Measurements from ENCODE around the gene FGFR2.

The FGFR2 gene

DNA sequence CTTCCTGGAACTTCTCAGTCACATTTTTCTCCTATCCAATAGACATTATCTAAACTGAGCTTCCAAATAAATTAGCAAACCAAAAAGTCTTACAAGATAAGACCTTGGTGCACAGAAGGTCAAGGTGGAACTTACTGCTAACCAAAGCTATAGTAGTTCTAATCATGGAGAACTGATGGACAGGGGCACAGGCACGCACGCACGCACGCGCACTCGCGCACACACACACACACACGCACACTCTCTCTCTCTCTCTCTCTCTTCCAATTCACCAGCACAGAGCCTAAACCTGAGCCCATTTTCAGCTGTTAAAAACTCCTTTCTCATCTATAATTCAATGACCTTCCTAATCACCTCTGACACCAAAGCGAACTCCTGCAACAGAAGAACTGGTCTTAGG, 7.5 kb downstream of the FGFR2 start:
- H3K4me3 ChIP-seq (ENCODE audit: low read depth, low read length), result no peak overlapping the region
- DNase-seq (ENCODE audit: low read depth), result no peak
- TF ChIP-seq POLR2A (IDR thresholded peaks at IDR 0.05; ENCODE audit: extremely low read depth, insufficient read length) (no peak), MYC (IDR thresholded peaks at IDR 0.05; ENCODE audit: low read depth, low read length) (no peak)
- TF ChIP-seq, protein P1, sequence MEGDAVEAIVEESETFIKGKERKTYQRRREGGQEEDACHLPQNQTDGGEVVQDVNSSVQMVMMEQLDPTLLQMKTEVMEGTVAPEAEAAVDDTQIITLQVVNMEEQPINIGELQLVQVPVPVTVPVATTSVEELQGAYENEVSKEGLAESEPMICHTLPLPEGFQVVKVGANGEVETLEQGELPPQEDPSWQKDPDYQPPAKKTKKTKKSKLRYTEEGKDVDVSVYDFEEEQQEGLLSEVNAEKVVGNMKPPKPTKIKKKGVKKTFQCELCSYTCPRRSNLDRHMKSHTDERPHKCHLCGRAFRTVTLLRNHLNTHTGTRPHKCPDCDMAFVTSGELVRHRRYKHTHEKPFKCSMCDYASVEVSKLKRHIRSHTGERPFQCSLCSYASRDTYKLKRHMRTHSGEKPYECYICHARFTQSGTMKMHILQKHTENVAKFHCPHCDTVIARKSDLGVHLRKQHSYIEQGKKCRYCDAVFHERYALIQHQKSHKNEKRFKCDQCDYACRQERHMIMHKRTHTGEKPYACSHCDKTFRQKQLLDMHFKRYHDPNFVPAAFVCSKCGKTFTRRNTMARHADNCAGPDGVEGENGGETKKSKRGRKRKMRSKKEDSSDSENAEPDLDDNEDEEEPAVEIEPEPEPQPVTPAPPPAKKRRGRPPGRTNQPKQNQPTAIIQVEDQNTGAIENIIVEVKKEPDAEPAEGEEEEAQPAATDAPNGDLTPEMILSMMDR (IDR thresholded peaks at IDR 0.05; ENCODE audit: low read depth, low read length), result no peak
- TF ChIP-seq, protein P2, sequence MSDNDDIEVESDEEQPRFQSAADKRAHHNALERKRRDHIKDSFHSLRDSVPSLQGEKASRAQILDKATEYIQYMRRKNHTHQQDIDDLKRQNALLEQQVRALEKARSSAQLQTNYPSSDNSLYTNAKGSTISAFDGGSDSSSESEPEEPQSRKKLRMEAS (IDR thresholded peaks at IDR 0.05; ENCODE audit: low read depth, low read length), result no peak

DNA sequence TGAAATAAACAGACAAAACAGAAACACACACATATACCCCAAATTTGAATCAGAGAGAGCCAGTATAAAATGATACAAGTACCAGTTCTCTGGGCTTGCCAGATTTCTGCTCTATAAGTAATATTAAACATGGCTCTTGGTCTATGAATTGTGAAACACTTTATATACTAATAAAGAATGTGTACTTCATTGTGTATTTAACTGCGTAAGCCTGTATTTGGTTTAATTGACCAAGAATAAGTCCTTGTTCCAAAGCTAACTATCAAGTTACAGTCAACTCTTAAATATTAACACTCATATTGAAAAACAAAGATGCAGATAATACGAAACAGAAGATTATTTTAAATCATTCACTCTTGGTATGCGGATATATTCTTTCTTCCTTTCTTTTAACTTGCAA, 8.7 kb downstream of the FGFR2 start:
- DNase-seq (ENCODE audit: low read depth), result no peak
- H3K4me3 ChIP-seq (ENCODE audit: low read depth, low read length), result no peak overlapping the region

DNA sequence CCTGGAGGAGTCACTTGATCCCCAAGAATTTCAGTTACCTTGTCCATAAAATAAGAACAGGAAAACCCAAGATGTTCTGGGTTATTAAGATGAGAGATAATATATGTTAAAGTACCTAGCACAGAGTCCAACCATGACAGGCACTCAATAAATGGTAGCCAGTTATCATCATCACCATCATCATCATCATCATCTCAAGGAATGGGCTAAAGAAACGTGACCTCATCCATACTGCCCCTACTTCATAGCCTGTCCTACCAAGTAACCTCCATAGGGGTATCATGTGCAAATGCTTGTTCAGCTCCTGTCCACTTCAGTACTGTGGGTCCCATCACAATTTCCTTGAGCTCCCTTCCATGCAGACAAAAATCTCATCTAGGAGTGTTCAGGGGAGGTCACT, 14.4 kb downstream of the FGFR2 start:
- no peak overlapping the region for H3K4me3 ChIP-seq (ENCODE audit: low read depth, low read length)
- no peak for DNase-seq (ENCODE audit: low read depth)
- TF ChIP-seq POLR2A (IDR thresholded peaks at IDR 0.05; ENCODE audit: extremely low read depth, insufficient read length) (no peak), MYC (IDR thresholded peaks at IDR 0.05; ENCODE audit: low read depth, low read length) (no peak)
- TF ChIP-seq, protein P2 (IDR thresholded peaks at IDR 0.05; ENCODE audit: low read depth, low read length), result no peak
- TF ChIP-seq, protein P1 (IDR thresholded peaks at IDR 0.05; ENCODE audit: low read depth, low read length), result no peak

More for the DNA sequence above, 8.7 kb downstream of the FGFR2 start:
- TF ChIP-seq POLR2A (IDR thresholded peaks at IDR 0.05; ENCODE audit: extremely low read depth, insufficient read length) (no peak), MYC (IDR thresholded peaks at IDR 0.05; ENCODE audit: low read depth, low read length) (no peak)
- TF ChIP-seq, protein P1 (IDR thresholded peaks at IDR 0.05; ENCODE audit: low read depth, low read length), result no peak
- TF ChIP-seq, protein P2 (IDR thresholded peaks at IDR 0.05; ENCODE audit: low read depth, low read length), result no peak

DNA sequence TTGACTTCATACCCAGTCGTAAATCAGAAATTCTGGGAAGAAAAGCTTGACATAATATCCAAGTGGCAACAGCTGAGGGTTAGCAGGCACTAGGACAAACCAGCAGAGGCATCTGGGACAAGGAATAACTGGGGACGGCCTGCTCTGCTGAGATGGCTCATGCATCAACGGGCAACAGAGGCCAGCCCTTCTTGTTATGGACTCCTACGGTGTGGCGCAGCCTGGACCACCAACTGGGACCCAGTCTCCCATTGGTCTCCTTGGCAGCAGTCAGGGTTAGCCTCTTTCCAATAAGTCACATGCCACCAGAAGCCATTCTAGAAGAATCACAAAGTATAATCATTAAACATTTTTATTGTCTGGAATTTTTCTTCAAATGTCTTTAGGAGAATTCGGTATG, 15.0 kb downstream of the FGFR2 start:
- TF ChIP-seq, protein P1 (IDR thresholded peaks at IDR 0.05; ENCODE audit: low read depth, low read length), result no peak
- TF ChIP-seq, protein P2 (IDR thresholded peaks at IDR 0.05; ENCODE audit: low read depth, low read length), result no peak
- TF ChIP-seq POLR2A (IDR thresholded peaks at IDR 0.05; ENCODE audit: extremely low read depth, insufficient read length) (no peak), MYC (IDR thresholded peaks at IDR 0.05; ENCODE audit: low read depth, low read length) (no peak)
- H3K4me3 ChIP-seq (ENCODE audit: low read depth, low read length), result no peak overlapping the region
- DNase-seq (ENCODE audit: low read depth), result no peak

DNA sequence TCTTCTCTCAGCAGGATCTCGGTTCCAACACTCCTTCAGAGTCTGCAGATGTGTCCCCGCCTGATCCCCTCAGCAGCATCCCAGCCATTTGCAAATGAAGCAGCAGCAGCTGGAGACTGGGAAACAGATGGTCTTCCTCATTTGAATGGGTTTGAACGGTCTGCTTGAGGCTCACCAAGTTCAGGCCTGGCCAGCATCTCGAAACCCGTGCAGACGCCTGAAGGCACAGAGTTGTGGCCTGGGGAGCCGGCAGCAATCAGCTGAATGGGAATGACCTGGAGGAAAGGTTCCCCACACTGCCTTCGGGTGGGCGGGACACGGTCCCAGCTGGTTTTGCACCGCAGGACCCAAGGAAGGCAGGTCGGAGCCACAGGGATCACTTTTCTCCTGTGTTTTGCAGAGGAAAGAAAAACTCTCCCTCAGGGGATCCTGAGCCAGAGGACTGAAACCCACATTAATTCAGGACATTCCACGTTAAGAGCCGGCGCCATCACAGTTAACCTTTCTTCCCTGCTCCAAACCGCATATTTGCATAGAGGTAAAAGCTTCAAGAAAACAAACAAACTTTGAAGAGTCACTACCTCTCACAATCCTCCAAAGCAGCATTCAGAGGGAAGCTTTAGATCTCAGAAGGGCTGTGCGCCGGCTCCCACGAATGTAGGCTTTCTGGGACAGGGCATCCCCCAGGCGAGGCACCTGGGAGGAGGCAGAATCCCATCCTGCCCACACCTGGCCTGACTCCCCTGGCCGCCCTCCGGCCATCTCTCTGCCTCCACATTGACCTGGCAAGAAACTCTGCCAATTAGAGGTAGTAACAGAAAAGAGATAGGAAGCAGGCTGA, 17.7 kb downstream of the FGFR2 start:
- no peak for TF ChIP-seq POLR2A (IDR thresholded peaks at IDR 0.05; ENCODE audit: extremely low read depth, insufficient read length)
- no peak for TF ChIP-seq MYC (IDR thresholded peaks at IDR 0.05; ENCODE audit: low read depth, low read length)
- TF ChIP-seq, protein P1 (IDR thresholded peaks at IDR 0.05; ENCODE audit: low read depth, low read length), result no peak
- TF ChIP-seq, protein P2 (IDR thresholded peaks at IDR 0.05; ENCODE audit: low read depth, low read length), result no peak
- H3K4me3 ChIP-seq (ENCODE audit: low read depth, low read length), result no peak overlapping the region
- no peak for DNase-seq (ENCODE audit: low read depth)

Measured in NB4 (cell line).